NCI-H226 (cell line): ENCODE measurements around the gene SLC27A3.

Experiments
- DNase-seq: peaks from one replicate; pipeline ENCODE4 v3.0.0-alpha.2; 2015

SLC27A3 gene

GRCh38 chr1:153799566-153800465 lies 24.6 kb downstream of the SLC27A3 start:
- DNase-seq: no peak

GRCh38 chr1:153800516-153800915 lies 25.3 kb downstream of the SLC27A3 start:
- no peak for DNase-seq

GRCh38 chr1:153801028-153801625 lies 25.9 kb downstream of the SLC27A3 start:
- DNase-seq: no peak

- no peak for DNase-seq
These were observed 26.8 kb downstream of the SLC27A3 start for GRCh38 chr1:153801786-153802697.

GRCh38 chr1:153803470-153804056 lies 28.4 kb downstream of the SLC27A3 start:
- no peak for DNase-seq

- DNase-seq: no peak
These were observed 28.9 kb downstream of the SLC27A3 start for GRCh38 chr1:153804112-153804511.

- peak; percentile 67 for DNase-seq
These were observed 30.0 kb downstream of the SLC27A3 start for GRCh38 chr1:153805042-153805745.

- DNase-seq: no peak
These were observed 30.9 kb downstream of the SLC27A3 start for GRCh38 chr1:153805886-153806719.

- no peak for DNase-seq
These were observed 41.2 kb downstream of the SLC27A3 start for GRCh38 chr1:153816283-153816889.

GRCh38 chr1:153818876-153819275 lies 43.7 kb downstream of the SLC27A3 start:
- no peak for DNase-seq

GRCh38 chr1:153827168-153827964 lies 52.2 kb downstream of the SLC27A3 start:
- no peak for DNase-seq
